SK-N-SH (cell line): ENCODE results near the gene COL12A1. TPM values are rescaled to one million over a fixed set of nuclear protein-coding genes. Genes with fewer than 3 reads are reported as not detected.

ENCODE experiments used
- CTCF ChIA-PET: fragments of 300-600, 350-600 bp; formaldehyde crosslinking; extraction: SDS; loops from one replicate; lab custom pipeline; 2021; lab: Yijun Ruan, JAX
- POLR2A ChIA-PET: fragments of 350-600 bp; sonication (Branson Sonifier 250); formaldehyde crosslinking; extraction: SDS; loops from one replicate; lab custom pipeline; 2020; ENCODE audit warnings: antibody characterized with exemption, inconsistent platforms; lab: Yijun Ruan, JAX
- DNase-seq: peaks from one replicate; pipeline ENCODE4 v3.0.0; 2012
- H2AFZ ChIP-seq: fragments of 200-600 bp; sonication (generic); 2 replicates; pipeline ENCODE4 v1.8.1; 2016; ENCODE audit warnings: antibody characterized with exemption, mild to moderate bottlenecking, low read depth
- H3F3A ChIP-seq: fragments of 200-600 bp; sonication (generic); replicated peaks from 2 replicates; pipeline ENCODE3; 2016; ENCODE audit warnings: antibody characterized with exemption, mild to moderate bottlenecking; ENCODE audit not compliant: insufficient read depth
- H3K27ac ChIP-seq, 2 experiments: fragments of 200-500 bp in 1 of 2; fragments of 200-600 bp in 1 of 2; sonication (Bioruptor generic) in 1 of 2; sonication (generic), shearing (Covaris generic) in 1 of 2; 2 replicates each; pipeline versions ENCODE4 v1.5.1 to v1.6.1; 2014 to 2016; ENCODE audit warnings: low read depth in 2 of 2, inconsistent platforms in 1 of 2, low read length in 1 of 2, mild to moderate bottlenecking in 1 of 2, mixed read lengths in 1 of 2
- H3K27me3 ChIP-seq: fragments of 200-600 bp; sonication (generic), shearing (Covaris generic); 2 replicates; pipeline ENCODE4 v1.6.1; 2016; ENCODE audit warnings: mixed run types; ENCODE audit not compliant: insufficient read depth
- H3K36me3 ChIP-seq, 2 experiments: fragments of 200-500 bp in 1 of 2; fragments of 200-600 bp in 1 of 2; sonication (Bioruptor generic) in 1 of 2; sonication (generic) in 1 of 2; replicated peaks in 1 of 2; 2 replicates each; pipeline versions ENCODE3 to v1.5.1; 2014 to 2016; ENCODE audit warnings: low read length in 1 of 2, mild to moderate bottlenecking in 1 of 2; ENCODE audit not compliant: insufficient read depth in 2 of 2, control insufficient read depth in 1 of 2
- H3K4me1 ChIP-seq, 2 experiments: fragments of 200-500 bp in 1 of 2; fragments of 200-600 bp in 1 of 2; sonication (Bioruptor generic) in 1 of 2; sonication (generic), shearing (Covaris generic) in 1 of 2; 2 replicates each; pipeline versions ENCODE4 v1.5.1 to v1.6.1; 2014 to 2016; ENCODE audit warnings: low read depth in 1 of 2, low read length in 1 of 2, mixed run types in 1 of 2; ENCODE audit not compliant: insufficient read depth in 2 of 2, control insufficient read depth in 1 of 2
- H3K4me2 ChIP-seq: fragments of 200-600 bp; sonication (generic), shearing (Covaris generic); 2 replicates; pipeline ENCODE4 v1.6.1; 2017; ENCODE audit warnings: mixed run types
- H3K4me3 ChIP-seq, 2 experiments: fragments of 200-500 bp in 1 of 2; fragments of 200-600 bp in 1 of 2; sonication (Bioruptor generic) in 1 of 2; sonication (generic), shearing (Covaris generic) in 1 of 2; 2 replicates each; pipeline versions ENCODE4 v1.5.1 to v1.8.1; 2014 to 2016; ENCODE audit warnings: low read depth in 2 of 2, inconsistent platforms in 1 of 2, low read length in 1 of 2, mild to moderate bottlenecking in 1 of 2, mixed read lengths in 1 of 2, moderate library complexity in 1 of 2
- H3K79me2 ChIP-seq: fragments of 200-600 bp; sonication (generic); 2 replicates; pipeline ENCODE4 v1.8.1; 2017; ENCODE audit warnings: mild to moderate bottlenecking; ENCODE audit not compliant: insufficient read depth
- H3K9ac ChIP-seq: fragments of 200-600 bp; sonication (generic); 2 replicates; pipeline ENCODE4 v1.6.1; 2017; ENCODE audit warnings: mixed run types
- H3K9me2 ChIP-seq: fragments of 200-600 bp; sonication (generic); 2 replicates; pipeline ENCODE4 v1.6.1; 2017; ENCODE audit warnings: mixed run types
- H3K9me3 ChIP-seq: fragments of 200-600 bp; sonication (generic); 2 replicates; pipeline ENCODE4 v1.6.1; 2017; ENCODE audit warnings: mixed run types, mild to moderate bottlenecking, moderate library complexity
- H4K20me1 ChIP-seq: fragments of 200-600 bp; sonication (generic); 2 replicates; pipeline ENCODE4 v1.6.1; 2017; ENCODE audit warnings: mild to moderate bottlenecking, mixed run types; ENCODE audit not compliant: insufficient read depth
- CHD2 ChIP-seq: fragments of 150-350 bp; IDR thresholded peaks from 2 replicates; pipeline ENCODE4 v1.6.1; 2018; ENCODE audit warnings: low read length; ENCODE audit not compliant: partially characterized antibody
- ELF1 ChIP-seq: IDR thresholded peaks from 2 replicates; pipeline ENCODE4 v1.4.0; 2012
- EP300 ChIP-seq, 2 experiments: IDR thresholded peaks; 2 replicates each; pipeline versions ENCODE4 v1.4.0 to v1.6.1; 2012; ENCODE audit warnings: borderline replicate concordance in 1 of 2, low read depth in 1 of 2, low read length in 1 of 2
- EZH2phosphoT487 ChIP-seq: fragments of 200-600 bp; sonication (generic); IDR thresholded peaks from 2 replicates; pipeline ENCODE4 v1.6.1; 2017; ENCODE audit warnings: low read depth, mixed run types, mild to moderate bottlenecking, antibody characterized with exemption, moderate library complexity, borderline replicate concordance
- JUND ChIP-seq: IDR thresholded peaks from 2 replicates; pipeline ENCODE4 v1.4.0; 2012
- MEF2A ChIP-seq: IDR thresholded peaks from 2 replicates; pipeline ENCODE4 v1.4.0; 2012; ENCODE audit warnings: low read depth, borderline replicate concordance
- MXI1 ChIP-seq: IDR thresholded peaks from 2 replicates; pipeline ENCODE4 v1.6.1; 2012; ENCODE audit warnings: mild to moderate bottlenecking, low read depth, low read length, improper control_type of control experiment
- NFIC ChIP-seq: IDR thresholded peaks from 2 replicates; pipeline ENCODE4 v1.4.0; 2012; ENCODE audit warnings: borderline replicate concordance
- RAD21 ChIP-seq: IDR thresholded peaks from 2 replicates; pipeline ENCODE4 v1.6.1; 2012; ENCODE audit warnings: mild to moderate bottlenecking, low read length
- RCOR1 ChIP-seq: fragments of 150-350 bp; IDR thresholded peaks from 2 replicates; pipeline ENCODE4 v1.6.1; 2017; ENCODE audit warnings: antibody characterized with exemption, low read length
- REST ChIP-seq: IDR thresholded peaks from 2 replicates; pipeline ENCODE4 v1.6.1; 2012; ENCODE audit warnings: mild to moderate bottlenecking, low read depth, low read length, moderate library complexity
- SMC3 ChIP-seq: IDR thresholded peaks from 2 replicates; pipeline ENCODE4 v1.6.1; 2012; ENCODE audit warnings: low read depth, low read length, improper control_type of control experiment
- TAF1 ChIP-seq: IDR thresholded peaks from 2 replicates; pipeline ENCODE4 v1.6.1; 2012; ENCODE audit warnings: low read depth, mild to moderate bottlenecking, low read length, moderate library complexity, borderline replicate concordance
- TCF12 ChIP-seq: IDR thresholded peaks from 2 replicates; pipeline ENCODE4 v1.4.0; 2012
- USF1 ChIP-seq: IDR thresholded peaks from 2 replicates; pipeline ENCODE4 v1.4.0; 2012; ENCODE audit warnings: low read depth, borderline replicate concordance
- YY1 ChIP-seq: IDR thresholded peaks from 2 replicates; pipeline ENCODE4 v1.4.0; 2012; ENCODE audit warnings: low read depth, mild to moderate bottlenecking
- ZBTB33 ChIP-seq: IDR thresholded peaks from 2 replicates; pipeline ENCODE4 v1.4.0; 2012; ENCODE audit warnings: low read depth, borderline replicate concordance
- WGBS: methylation state at CpG from one replicate; pipeline ENCODE4 v1.1.6; 2017; ENCODE audit warnings: low lambda C conversion rate; 5-methylcytosine and 5-hydroxymethylcytosine counted together
- polyA plus RNA-seq, 3 experiments: library from polyadenylated mRNA; depleted of rRNA; stranded (reverse); fragments of >200 nt; gene quantifications; 2 replicates each; pipeline ENCODE4 v1.2.3, GENCODE V29; 2012

The COL12A1 gene
- polyA plus RNA-seq, 1 of the 3 experiments (the other 2 are of a cell fraction), result 0.03 TPM

- no peak for TF ChIP-seq TCF12
Observed at GRCh38 chr6:75079589-75079988, 126.3 kb downstream of the COL12A1 start (continued).

- TF ChIP-seq NFIC (no peak), YY1 (no peak), RAD21 (no peak), TAF1 (no peak), CHD2 (no peak), REST (no peak), JUND (no peak), EP300 (IDR thresholded peaks at IDR 0.05; ENCODE audit: borderline replicate concordance in 1 of 2, low read depth in 1 of 2, low read length in 1 of 2) (no peak), ZBTB33 (no peak), EZH2phosphoT487 (no peak)
- Histone ChIP-seq H3K79me2 (no peaks in the 10 kb centered on the region), H3K27ac (no peak overlapping the region), H3K4me1 (no peaks in the 10 kb centered on the region), H2AFZ (no peak overlapping the region), H3K4me2 (no peak overlapping the region), H3K9me3 (no peaks in the 10 kb centered on the region), H4K20me1 (no peaks in the 10 kb centered on the region), H3K36me3 (no peaks in the 10 kb centered on the region), H3K9ac (no peak overlapping the region), H3F3A (no peaks in the 10 kb centered on the region), H3K27me3 (no peaks in the 10 kb centered on the region; the same call in 1 of the 2 replicates), H3K9me2 (no peaks in the 10 kb centered on the region), H3K4me3 (no peak overlapping the region)
- ChIA-PET CTCF (no interaction called here), POLR2A (no interaction called here)
- no peak for DNase-seq
- WGBS, result 0% methylated on average over 2 of the region's 2 CpGs
Observed at GRCh38 chr6:75077701-75078100, 128.2 kb downstream of the COL12A1 start.

GRCh38 chr6:75076009-75076408 is 129.8 kb downstream of the COL12A1 start:
- H3K9me2 ChIP-seq, result no peaks in the 10 kb centered on the region
- TF ChIP-seq ZBTB33, result no peak
- TF ChIP-seq NFIC, result no peak
- TF ChIP-seq USF1, result no peak
- TF ChIP-seq RCOR1, result no peak
- TF ChIP-seq ELF1, result no peak
- no peak for TF ChIP-seq MXI1
- TF ChIP-seq RAD21, result no peak
- TF ChIP-seq JUND, result no peak
- no peak for TF ChIP-seq SMC3
- no peak for TF ChIP-seq MEF2A
- no peak for TF ChIP-seq TAF1
- TF ChIP-seq, all 33 proteins: peak for 0
- ChIA-PET POLR2A (no interaction called here), CTCF (interaction anchor here (0.9 kb wide), 1 partner anchor 1337 kb away, joined by 3 read pairs; no protein-coding TSS in a partner anchor)
- no peak overlapping the region for H2AFZ ChIP-seq
- H3K4me2 ChIP-seq, result no peak overlapping the region
- no peak overlapping the region for H3K9ac ChIP-seq
- H3K9me3 ChIP-seq, result no peaks in the 10 kb centered on the region
- H3K36me3 ChIP-seq, result no peaks in the 10 kb centered on the region
- no peak overlapping the region for H3K4me3 ChIP-seq
- H3K27me3 ChIP-seq, result no peaks in the 10 kb centered on the region; the same call in 1 of the 2 replicates
- no peaks in the 10 kb centered on the region for H3F3A ChIP-seq
- H3K4me1 ChIP-seq, result no peaks in the 10 kb centered on the region
- DNase-seq, result no peak
- H4K20me1 ChIP-seq, result no peaks in the 10 kb centered on the region
- WGBS, result 6% methylated on average over 5 of the region's 5 CpGs
- H3K79me2 ChIP-seq, result no peaks in the 10 kb centered on the region
- no peak overlapping the region for H3K27ac ChIP-seq
